GM10266 (cell line): ENCODE results near the gene UMAD1.

ENCODE experiments used
- DNase-seq: peaks from one replicate; pipeline ENCODE4 v3.0.0; 2012; ENCODE audit errors: extremely low spot score
- CTCF ChIP-seq: IDR thresholded peaks from 2 replicates; pipeline ENCODE4 v1.5.1; 2012; ENCODE audit warnings: mild to moderate bottlenecking, low read depth; ENCODE audit not compliant: control insufficient read depth, insufficient read depth; ENCODE audit errors: missing control alignments

UMAD1 gene

GRCh38 chr7:7751243-7752092 is 110.9 kb downstream of the UMAD1 start:
- no peak for DNase-seq
- TF ChIP-seq CTCF: no peak

DNA sequence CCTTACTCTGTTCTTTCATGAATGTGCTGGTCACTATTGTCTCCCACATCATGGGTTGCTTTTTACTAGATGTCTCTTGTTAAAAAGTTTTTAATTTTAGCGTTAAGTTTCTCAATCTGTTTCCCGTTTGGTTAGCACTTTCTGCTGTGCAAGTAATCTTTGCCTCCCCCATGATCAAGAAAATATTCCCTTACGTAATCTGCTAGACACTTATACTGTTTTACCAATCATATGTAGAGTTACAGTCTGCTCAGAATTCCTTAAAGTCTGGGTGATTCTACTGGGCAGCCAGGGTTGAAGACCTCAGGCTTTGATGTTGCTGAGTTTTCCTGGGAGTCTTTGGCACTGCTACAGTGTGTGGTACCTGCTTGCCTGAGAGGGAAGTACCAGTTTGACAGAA is 116.0 kb downstream of the UMAD1 start:
- no peak for TF ChIP-seq CTCF
- DNase-seq: no peak

GRCh38 chr7:7757576-7757975 is 117.0 kb downstream of the UMAD1 start:
- no peak for TF ChIP-seq CTCF
- no peak for DNase-seq

GRCh38 chr7:7761340-7761973 is 120.9 kb downstream of the UMAD1 start:
- peak; percentile 27 for TF ChIP-seq CTCF
- peak; percentile 13 for DNase-seq

GRCh38 chr7:7761974-7762779 is 121.6 kb downstream of the UMAD1 start:
- DNase-seq: peak; percentile 17
- TF ChIP-seq CTCF: no peak

DNA sequence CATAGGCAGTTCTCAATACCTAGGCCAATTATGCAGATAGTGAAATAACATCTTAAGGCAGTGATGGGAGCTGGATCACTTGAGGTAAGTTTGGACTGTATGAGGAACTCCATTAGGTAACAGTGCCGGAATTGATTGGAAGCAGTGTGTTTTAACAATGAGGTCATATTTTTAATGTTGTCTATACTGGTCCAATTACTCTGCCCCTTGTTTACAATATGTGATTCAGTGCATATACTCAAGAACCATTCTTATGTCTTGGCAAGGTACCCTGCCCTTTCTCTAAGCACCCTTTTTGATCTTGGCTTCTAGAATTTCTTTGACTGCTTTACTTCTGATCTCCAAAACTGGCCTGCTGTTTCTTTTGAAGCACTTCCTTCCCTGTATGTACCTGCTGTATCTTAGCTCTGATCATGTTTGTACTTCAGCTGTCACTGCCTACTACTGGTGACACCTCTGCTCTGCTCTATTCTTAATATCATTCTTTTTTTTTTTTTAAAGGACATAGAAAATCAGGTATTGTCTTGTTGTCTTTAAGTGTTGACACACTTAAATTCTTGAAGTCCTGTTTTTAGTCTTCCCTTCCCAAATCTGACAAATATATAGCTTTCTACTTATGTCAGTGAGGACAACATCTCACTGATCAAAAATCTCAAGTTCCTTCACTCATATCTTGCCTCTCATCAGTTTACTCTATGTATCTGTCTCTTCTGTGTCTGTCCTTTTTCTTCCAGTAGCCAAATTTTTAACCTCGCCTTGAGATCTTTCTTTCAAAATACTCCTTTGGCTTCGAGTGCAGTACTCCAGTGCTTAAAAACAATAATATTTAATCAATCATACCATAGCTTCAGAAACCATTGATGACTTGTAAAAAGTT is 124.2 kb downstream of the UMAD1 start:
- DNase-seq: no peak
- no peak for TF ChIP-seq CTCF
